HCT116 (cell line): Measurements from ENCODE around the gene GMDS. TPM values are rescaled to one million over a fixed set of nuclear protein-coding genes. Genes with fewer than 3 reads are reported as not detected.

Experiments
- ATAC-seq: fragments of 200-7000 bp; cut with Tn5 transposase; 2 replicates; pipeline ENCODE4 v1.9.1; 2020; ENCODE audit warnings: mild to moderate bottlenecking, moderate library complexity
- BruUV-seq: library from RNA; stranded (reverse); fragments of 400-500 nt; replicated peaks from 2 replicates; lab custom pipeline; 2021; lab: Mats Ljungman, UMichigan
- CTCF ChIA-PET: fragments of 300-600 bp; sonication (Branson Sonifier 250); formaldehyde crosslinking; loops from one replicate; lab custom pipeline; 2021; ENCODE audit warnings: antibody characterized with exemption; lab: Charles Lee
- POLR2A ChIA-PET: fragments of 300-600, 350-600 bp; sonication (Branson Sonifier 250); formaldehyde crosslinking; loops from one replicate; lab custom pipeline; 2021; ENCODE audit warnings: antibody characterized with exemption; lab: Charles Lee
- RAD21 ChIA-PET, 2 experiments: fragments of 300-600 bp; sonication (Branson Sonifier 250); formaldehyde crosslinking; loops; one replicate each; lab custom pipeline; 2023; ENCODE audit warnings: low total read pairs in 2 of 2; ENCODE audit not compliant: uncharacterized antibody in 2 of 2, unreplicated experiment in 2 of 2, low non-redundant PET in 1 of 2; lab: Charles Lee
- DNase-seq: peaks from one replicate; pipeline ENCODE4 v3.0.0-alpha.2; 2010; ENCODE audit warnings: low read depth, low spot score
- H2AFZ ChIP-seq: fragments of 200-600 bp; shearing (Covaris generic), sonication (generic); 2 replicates; pipeline ENCODE4 v1.6.1; 2017; ENCODE audit warnings: low read depth, mixed run types, mixed read lengths, antibody characterized with exemption, low read length; ENCODE audit not compliant: poor library complexity, severe bottlenecking
- H3K27ac ChIP-seq: 2 replicates; pipeline ENCODE4 v1.5.1; 2012; ENCODE audit warnings: low read depth, low read length
- H3K27me3 ChIP-seq: fragments of 200-600 bp; sonication (generic); 2 replicates; pipeline ENCODE4 v1.6.1; 2016; ENCODE audit warnings: mixed run types, low read length, mixed read lengths; ENCODE audit not compliant: insufficient read depth
- H3K36me3 ChIP-seq, 2 experiments: fragments of 200-500 bp in 1 of 2; fragments of 200-600 bp in 1 of 2; sonication (Bioruptor generic) in 1 of 2; sonication (generic) in 1 of 2; 2 replicates each; pipeline versions ENCODE4 v1.5.1 to v1.6.1; 2014 to 2016; ENCODE audit warnings: low read length in 2 of 2, inconsistent platforms in 1 of 2, mixed read lengths in 1 of 2, mixed run types in 1 of 2; ENCODE audit not compliant: insufficient read depth in 2 of 2, control insufficient read depth in 1 of 2
- H3K4me1 ChIP-seq, 2 experiments: fragments of 200-600 bp in 1 of 2; sonication (generic) in 1 of 2; 2 replicates each; pipeline versions ENCODE4 v1.5.1 to v1.6.1; 2012 to 2017; ENCODE audit warnings: low read length in 2 of 2, inconsistent platforms in 1 of 2, mild to moderate bottlenecking in 1 of 2, mixed read lengths in 1 of 2, mixed run types in 1 of 2, moderate library complexity in 1 of 2; ENCODE audit not compliant: insufficient read depth in 2 of 2, control insufficient read depth in 1 of 2
- H3K4me2 ChIP-seq: fragments of 200-600 bp; sonication (generic); 2 replicates; pipeline ENCODE4 v1.6.1; 2017; ENCODE audit warnings: mixed run types, low read length, mixed read lengths
- H3K4me3 ChIP-seq, 2 experiments: fragments of 200-600 bp in 1 of 2; sonication (generic) in 1 of 2; replicated peaks in 1 of 2; 2 replicates each; pipeline ENCODE4 v1.5.1; 2011 to 2016; ENCODE audit warnings: low read length in 2 of 2, control low read depth in 1 of 2, low read depth in 1 of 2, mild to moderate bottlenecking in 1 of 2, mixed read lengths in 1 of 2, mixed run types in 1 of 2
- H3K79me2 ChIP-seq: fragments of 200-600 bp; sonication (generic); 2 replicates; pipeline ENCODE4 v1.6.1; 2017; ENCODE audit warnings: mild to moderate bottlenecking, mixed run types, low read length, moderate library complexity, mixed read lengths; ENCODE audit not compliant: insufficient read depth
- H3K9ac ChIP-seq: fragments of 200-600 bp; sonication (generic); 2 replicates; pipeline ENCODE4 v1.6.1; 2016; ENCODE audit warnings: low read length, mixed read lengths
- H3K9me2 ChIP-seq: fragments of 200-600 bp; sonication (generic), shearing (Covaris generic); 2 replicates; pipeline ENCODE4 v1.6.1; 2017; ENCODE audit warnings: mixed run types, mild to moderate bottlenecking, moderate library complexity; ENCODE audit not compliant: insufficient read depth
- H3K9me3 ChIP-seq, 2 experiments: fragments of 200-500 bp in 1 of 2; fragments of 200-600 bp in 1 of 2; sonication (Bioruptor generic) in 1 of 2; sonication (generic) in 1 of 2; 2 replicates each; pipeline ENCODE4 v1.6.1; 2014 to 2017; ENCODE audit warnings: low read length in 2 of 2, mixed read lengths in 2 of 2, inconsistent platforms in 1 of 2, low read depth in 1 of 2, mild to moderate bottlenecking in 1 of 2, mixed run types in 1 of 2, moderate library complexity in 1 of 2; ENCODE audit not compliant: control insufficient read depth in 1 of 2, insufficient read depth in 1 of 2
- H4K20me1 ChIP-seq: fragments of 200-600 bp; sonication (generic), shearing (Covaris generic); 2 replicates; pipeline ENCODE4 v1.6.1; 2017; ENCODE audit warnings: mixed run types, mild to moderate bottlenecking, moderate library complexity; ENCODE audit not compliant: insufficient read depth
- ATF3 ChIP-seq: IDR thresholded peaks from 2 replicates; pipeline ENCODE4 v1.6.1; 2012
- CEBPB ChIP-seq: IDR thresholded peaks from 2 replicates; pipeline ENCODE4 v1.6.1; 2012; ENCODE audit warnings: low read depth
- ELF1 ChIP-seq: IDR thresholded peaks from 2 replicates; pipeline ENCODE4 v1.6.1; 2012; ENCODE audit warnings: low read depth, borderline replicate concordance
- EZH2 ChIP-seq: fragments of 200-600 bp; sonication (generic); IDR thresholded peaks from 2 replicates; pipeline ENCODE4 v1.6.1; 2017; ENCODE audit warnings: antibody characterized with exemption, mixed run types
- JUND ChIP-seq: IDR thresholded peaks from 2 replicates; pipeline ENCODE4 v1.6.1; 2012
- MAX ChIP-seq: IDR thresholded peaks from 2 replicates; pipeline ENCODE4 v1.6.1; 2012
- POLR2A ChIP-seq: IDR thresholded peaks from 2 replicates; pipeline ENCODE4 v1.7.0; 2011; ENCODE audit warnings: borderline replicate concordance; ENCODE audit not compliant: insufficient read depth, insufficient read length; ENCODE audit errors: extremely low read depth
- RAD21 ChIP-seq: IDR thresholded peaks from 2 replicates; pipeline ENCODE4 v1.6.1; 2012; ENCODE audit warnings: low read depth, mild to moderate bottlenecking
- SP1 ChIP-seq: IDR thresholded peaks from 2 replicates; pipeline ENCODE4 v1.6.1; 2012; ENCODE audit warnings: low read depth
- SRF ChIP-seq: IDR thresholded peaks from 2 replicates; pipeline ENCODE4 v1.6.1; 2012; ENCODE audit warnings: low read depth
- TCF7L2 ChIP-seq: IDR thresholded peaks from 2 replicates; pipeline ENCODE4 v1.7.0; 2011; ENCODE audit warnings: borderline replicate concordance, inconsistent platforms; ENCODE audit not compliant: insufficient read depth, insufficient read length; ENCODE audit errors: extremely low read depth
- ZBTB33 ChIP-seq: IDR thresholded peaks from 2 replicates; pipeline ENCODE4 v1.6.1; 2011; ENCODE audit warnings: mild to moderate bottlenecking, low read length, moderate library complexity; ENCODE audit not compliant: insufficient replicate concordance; ENCODE audit errors: extremely low read depth
- ZNF274 ChIP-seq: fragments of 200-500 bp; sonication (Bioruptor generic); IDR thresholded peaks from 2 replicates; pipeline ENCODE4 v1.6.1; 2014; ENCODE audit warnings: mild to moderate bottlenecking, low read depth, low read length, inconsistent platforms
- intact Hi-C: fragments of 100-400 bp; cut with micrococcal nuclease; formaldehyde crosslinking; loops from 2 replicates; pipeline ENCODE4 v1.10.0; 2022
- total RNA-seq: library from RNA; stranded (reverse); gene quantifications from one replicate; pipeline ENCODE4 v1.2.1, GENCODE V29; 2021; ENCODE audit not compliant: unreplicated experiment

The GMDS gene
- total RNA-seq, 1 experiment from 2014 or later, result 34.4 TPM

- TF ChIP-seq CEBPB (no peak), TCF7L2 (no peak), EZH2 (no peak), SRF (no peak), ELF1 (no peak), JUND (no peak), ZNF274 (no peak), ATF3 (no peak), RAD21 (no peak), ZBTB33 (no peak), POLR2A (no peak), SP1 (no peak)
Measured at GRCh38 chr6:1657116-1657770, 588.2 kb downstream of the GMDS start (continued).

- no peaks in the 10 kb centered on the region for H3K9me2 ChIP-seq
- intact Hi-C loops, result no loop called here
- ChIA-PET CTCF (no interaction called here), RAD21 (no interaction called here), POLR2A (no interaction called here)
- DNase-seq (no peak), ATAC-seq (no peak)
- H3K36me3 ChIP-seq, result no peaks in the 10 kb centered on the region
- no peaks in the 10 kb centered on the region for H3K4me1 ChIP-seq
- H3K79me2 ChIP-seq, result no peaks in the 10 kb centered on the region
- BruUV-seq, result no TSS peak
- H3K4me2 ChIP-seq, result no peak overlapping the region
- H3K9ac ChIP-seq, result no peak overlapping the region
- no peaks in the 10 kb centered on the region for H3K27me3 ChIP-seq
- H3K9me3 ChIP-seq, result no peaks in the 10 kb centered on the region
- H4K20me1 ChIP-seq, result no peaks in the 10 kb centered on the region
- H2AFZ ChIP-seq, result no peak overlapping the region
- H3K27ac ChIP-seq, result no peak overlapping the region
- H3K4me3 ChIP-seq, result no peak overlapping the region
- TF ChIP-seq ELF1, result no peak
- TF ChIP-seq MAX, result no peak
- TF ChIP-seq JUND, result no peak
- TF ChIP-seq ZNF274, result no peak
Measured at GRCh38 chr6:1654054-1654453, 591.4 kb downstream of the GMDS start.
